H9 (cell line): Measurements from ENCODE around the gene TRH. TPM values are rescaled to one million over a fixed set of nuclear protein-coding genes. Genes with fewer than 3 reads are reported as not detected.

Experiments
- total RNA-seq: library from RNA; stranded (reverse); gene quantifications from 2 replicates; pipeline ENCODE4 v1.2.1, GENCODE V29; 2021

TRH gene
- total RNA-seq, 1 experiment from 2014 or later, result not detected

Other genes starting within 250 kb of the TRH start
- 22.9 and 24.4 TPM in 2 replicates for gene TMCC1, start 81.0 kb upstream of the TRH start, total RNA-seq
- gene ALG1L2, start 107.1 kb downstream of the TRH start, total RNA-seq, result 0.94 and 1.2 TPM in 2 replicates